ENCODE measurements around the gene GHRL. TPM values are rescaled to one million over a fixed set of nuclear protein-coding genes. Genes with fewer than 3 reads are reported as not detected.
"Not testable (repeated sequence)": the region's sequence is repeated elsewhere in the genome, so short reads cannot be mapped to it uniquely, and the experiment has no call there.

GHRL gene
- total RNA-seq, 1 donor from 2014 or later = not detected

DNA sequence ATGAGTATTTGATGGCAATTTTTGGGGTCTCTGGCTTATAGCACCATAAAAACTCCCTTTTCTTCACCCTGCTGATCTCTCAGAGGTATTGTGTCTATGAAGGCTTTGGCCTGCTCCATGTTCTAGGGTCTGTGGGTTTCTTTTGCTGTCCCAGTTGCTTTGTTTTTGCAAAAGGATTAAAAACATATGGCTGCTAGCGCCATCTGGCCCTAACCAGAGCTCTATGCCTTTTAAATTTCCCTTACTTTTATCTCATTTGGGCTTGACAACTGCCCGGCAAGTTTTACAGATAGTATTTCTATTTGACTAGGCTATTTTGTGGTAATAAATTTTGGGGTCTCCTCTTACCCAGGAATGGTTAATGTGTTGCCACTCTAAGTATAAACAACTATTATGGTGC, 6.4 kb upstream of the GHRL start:
- DNase-seq (ENCODE audit: low read depth, low spot score) = no peak

DNA sequence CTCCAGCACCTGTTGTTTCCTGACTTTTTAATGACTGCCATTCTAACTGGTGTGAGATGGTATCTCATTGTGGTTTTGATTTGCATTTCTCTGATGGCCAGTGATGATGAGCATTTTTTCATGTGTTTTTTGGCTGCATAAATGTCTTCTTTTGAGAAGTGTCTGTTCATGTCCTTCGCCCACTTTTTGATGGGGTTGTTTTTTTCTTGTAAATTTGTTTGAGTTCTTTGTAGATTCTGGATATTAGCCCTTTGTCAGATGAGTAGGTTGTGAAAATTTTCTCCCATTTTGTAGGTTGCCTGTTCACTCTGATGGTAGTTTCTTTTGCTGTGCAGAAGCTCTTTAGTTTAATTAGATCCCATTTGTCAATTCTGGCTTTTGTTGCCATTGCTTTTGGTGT, 5.3 kb upstream of the GHRL start:
- DNase-seq (ENCODE audit: low read depth, low spot score) = not testable (repeated sequence)

DNA sequence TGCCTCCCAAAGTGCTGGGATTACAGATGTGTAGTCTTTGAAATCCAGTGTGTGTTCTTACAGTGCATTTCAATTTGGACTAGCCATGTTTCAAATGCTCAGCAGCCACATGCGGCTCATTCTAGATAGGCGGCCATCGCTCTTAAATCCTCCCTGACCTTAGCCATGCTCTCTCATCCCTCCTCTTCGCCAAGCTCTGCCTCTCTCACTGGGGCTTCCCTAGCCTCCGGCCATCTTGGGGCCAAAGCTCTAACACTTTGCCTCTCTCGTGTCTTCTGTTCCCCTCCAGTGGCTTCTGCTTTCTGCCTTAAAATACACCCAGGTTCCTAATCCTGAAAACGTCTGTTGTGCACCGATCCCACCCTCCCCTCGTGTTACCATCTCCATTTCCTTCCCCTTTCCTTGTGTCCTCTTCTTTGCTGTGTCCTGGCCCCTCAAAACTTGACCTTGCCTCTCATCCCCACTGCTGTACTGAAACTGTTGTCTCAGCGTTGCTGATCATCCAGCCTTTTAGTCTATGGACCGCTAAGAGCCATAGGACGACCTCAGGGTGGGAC, 1.4 kb upstream of the GHRL start:
- DNase-seq (ENCODE audit: low read depth, low spot score) = no peak

DNA sequence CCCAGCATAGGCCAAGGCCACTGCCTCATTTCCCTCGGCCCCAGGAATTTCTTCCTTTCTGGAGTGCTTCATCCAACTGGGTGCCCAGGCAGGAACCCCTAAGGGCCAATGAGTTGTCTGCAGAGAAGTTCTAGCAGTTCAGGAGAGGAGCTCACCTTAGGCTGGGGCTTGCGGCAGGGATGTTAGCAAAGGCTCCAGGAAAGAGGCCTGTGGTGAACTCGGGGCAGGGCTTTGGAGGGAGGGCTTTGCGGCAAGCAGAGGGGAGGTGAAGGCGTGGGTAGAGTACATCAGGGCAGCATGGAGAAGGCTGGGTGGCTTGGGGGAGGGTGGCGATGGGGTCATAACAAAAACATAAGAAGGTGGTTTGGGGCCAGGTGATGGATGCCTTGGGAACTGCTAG, 1.1 kb downstream of the GHRL start:
- no peak for DNase-seq (ENCODE audit: low read depth, low spot score)

DNA sequence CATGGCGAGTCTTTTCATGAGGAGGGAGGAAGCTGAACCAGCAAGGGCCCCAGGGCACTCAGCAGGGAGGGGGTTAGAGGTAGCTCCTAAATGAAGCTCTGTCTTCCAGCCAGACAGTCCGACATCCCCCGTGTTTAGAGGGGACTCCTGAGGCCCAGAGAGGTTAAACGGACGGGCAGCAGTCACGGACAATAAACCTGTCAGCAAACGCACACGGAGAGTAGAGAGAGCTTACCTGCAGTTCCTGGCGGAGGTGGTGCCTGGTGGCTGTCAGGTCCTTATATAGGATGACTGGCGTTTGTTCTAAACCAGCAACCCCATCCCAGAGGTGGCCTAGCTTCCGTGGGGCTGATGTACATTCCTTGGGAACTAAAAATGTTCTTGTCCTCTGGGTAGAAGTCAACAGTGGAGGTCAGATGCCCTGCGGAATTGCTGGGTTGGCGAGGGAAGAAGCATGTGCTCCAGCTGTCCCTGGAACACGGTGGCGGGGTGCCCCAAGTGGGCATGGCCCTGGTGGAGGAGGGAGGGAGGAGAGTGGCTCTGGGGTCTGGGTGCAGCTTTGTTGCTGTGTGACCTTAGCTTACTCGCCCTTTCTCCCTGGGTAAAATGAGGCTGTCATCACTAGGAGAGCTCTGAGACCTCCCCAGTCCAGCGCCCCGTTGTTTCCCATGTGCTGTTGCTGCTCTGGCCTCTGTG, 2.1 kb downstream of the GHRL start:
- DNase-seq (ENCODE audit: low read depth, low spot score) = no peak

DNA sequence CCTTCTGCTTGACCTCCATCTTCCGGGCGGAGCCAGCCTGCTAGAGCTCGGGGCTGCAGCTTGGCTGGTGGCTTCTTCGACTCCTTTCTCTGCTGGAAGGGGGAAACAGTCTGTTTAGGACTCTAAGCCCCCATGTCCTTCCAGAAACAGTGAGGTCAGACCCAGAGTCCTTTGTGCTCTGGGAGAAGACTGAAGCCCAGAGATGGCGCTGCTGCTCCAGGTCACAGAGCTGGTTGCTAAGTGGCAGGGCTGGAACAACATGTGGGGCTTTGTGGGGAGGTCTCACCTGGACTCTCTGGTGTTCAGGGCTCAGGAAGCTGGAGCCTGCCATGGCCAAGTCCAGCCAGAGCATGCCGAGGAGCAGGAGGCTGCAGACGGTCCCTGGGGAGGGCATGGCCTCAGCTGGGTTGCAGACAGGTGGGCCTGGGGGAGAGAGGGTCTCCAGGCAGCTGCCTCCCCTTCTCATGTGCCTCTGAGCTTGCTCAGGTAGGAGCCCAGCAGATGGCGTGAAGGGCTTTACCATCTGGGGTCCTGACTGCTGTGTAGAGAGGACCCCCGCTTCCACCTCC, 2.9 kb downstream of the GHRL start:
- no peak for DNase-seq (ENCODE audit: low read depth, low spot score)

DNA sequence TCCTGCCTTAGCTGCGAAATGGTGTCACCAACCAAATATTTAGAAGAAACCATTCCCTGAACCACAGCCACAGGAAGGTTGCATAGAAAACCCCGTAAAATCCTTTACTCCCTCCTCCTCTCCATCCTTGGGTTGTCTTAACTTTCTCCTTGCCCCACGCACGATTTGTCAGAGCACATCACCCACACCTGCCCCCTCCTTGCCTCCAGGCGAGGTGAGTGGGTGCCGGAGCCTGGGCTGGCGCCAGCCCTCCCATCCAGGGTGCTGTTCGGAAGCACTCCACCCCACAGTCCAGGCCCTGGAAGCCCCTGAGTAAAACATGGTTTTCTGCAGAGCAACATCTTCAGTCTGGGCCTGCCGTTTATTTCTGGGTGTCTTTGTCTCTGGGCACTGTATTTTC, 3.7 kb downstream of the GHRL start:
- DNase-seq (ENCODE audit: low read depth, low spot score) = no peak

DNA sequence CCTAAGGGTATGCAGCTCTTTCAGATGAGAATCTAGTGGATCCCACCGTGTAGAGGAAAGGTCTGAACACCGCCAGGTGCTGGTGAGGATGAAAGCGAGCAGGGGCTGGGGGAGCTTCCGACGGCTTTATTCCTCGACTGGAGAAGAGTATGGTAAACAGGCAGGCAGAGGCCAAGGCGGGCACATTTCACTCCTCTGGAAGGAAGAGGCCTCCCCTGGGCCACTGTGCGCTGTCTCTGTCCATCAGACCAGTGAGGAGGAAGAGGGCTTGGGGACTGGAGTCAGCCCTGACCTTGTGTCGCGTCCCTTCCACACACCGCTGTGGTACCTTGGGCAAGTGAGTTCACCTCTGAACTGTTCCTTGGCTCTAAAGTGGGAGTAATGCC, 4.2 kb downstream of the GHRL start:
- DNase-seq (ENCODE audit: low read depth, low spot score) = no peak

DNA sequence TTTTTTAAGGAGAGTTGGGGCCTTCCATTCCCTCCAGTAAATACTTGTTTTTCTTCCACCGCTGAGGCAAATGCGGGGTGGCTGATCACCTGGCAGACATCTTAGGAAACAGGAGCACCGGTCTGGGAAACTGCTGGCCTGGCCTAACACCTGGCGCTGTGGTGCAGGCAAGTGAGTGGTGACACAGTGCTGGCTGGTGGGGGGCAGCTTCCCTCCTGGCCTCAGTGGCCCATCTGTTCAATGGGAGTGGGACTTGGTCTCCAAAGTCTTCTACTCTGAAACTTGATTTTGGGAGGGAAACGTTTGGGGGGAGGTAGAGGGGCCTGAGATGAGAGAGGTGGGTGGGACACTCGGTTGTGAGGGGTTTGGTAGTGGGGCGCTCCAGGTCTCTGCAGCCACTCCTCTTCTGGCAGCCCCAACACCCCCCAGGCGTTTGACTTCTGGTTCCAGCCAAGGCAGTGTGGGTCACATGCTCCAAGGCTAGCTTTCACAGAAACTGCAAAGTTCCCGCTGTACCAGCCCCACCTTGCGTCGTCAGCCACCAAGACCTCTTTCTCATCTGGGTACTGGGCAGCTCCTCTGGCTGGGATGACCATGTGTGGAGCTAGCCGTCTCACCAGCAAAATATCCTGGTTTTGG, 4.7 kb downstream of the GHRL start:
- DNase-seq (ENCODE audit: low read depth, low spot score) = no peak

DNA sequence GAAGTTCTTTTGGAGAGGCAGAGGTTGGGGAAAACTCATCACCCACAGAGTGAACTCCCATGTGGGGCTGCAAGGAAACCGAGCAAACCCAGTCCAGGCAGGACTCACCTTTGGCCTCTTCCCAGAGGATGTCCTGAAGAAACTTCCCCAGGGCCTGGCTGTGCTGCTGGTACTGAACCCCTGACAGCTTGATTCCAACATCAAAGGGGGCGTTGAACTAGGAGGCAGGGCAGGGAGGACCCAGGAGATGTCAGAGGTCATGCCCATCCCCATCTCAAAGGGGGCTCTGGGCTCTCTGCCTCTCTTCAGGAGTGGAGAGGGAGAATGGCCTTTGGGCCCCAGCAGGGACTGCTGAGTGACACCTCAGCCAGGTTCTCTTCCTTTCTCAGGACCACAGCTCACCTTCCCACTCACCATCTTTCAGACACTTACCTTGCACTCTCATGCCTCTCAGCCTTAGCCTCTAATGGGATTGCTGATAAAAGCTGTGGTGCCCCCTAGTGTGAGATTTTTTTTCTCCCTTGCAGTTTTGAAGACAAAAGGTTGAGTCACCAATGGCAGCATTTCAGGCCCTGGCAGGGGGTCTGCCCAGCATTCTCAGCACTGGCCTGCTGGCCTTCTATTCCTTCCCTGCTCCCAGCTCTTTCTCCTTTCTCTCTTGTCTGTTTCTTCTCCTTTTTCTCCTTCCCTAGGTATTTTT, 6.0 kb downstream of the GHRL start:
- DNase-seq (ENCODE audit: low read depth, low spot score) = peak; percentile 66

DNA sequence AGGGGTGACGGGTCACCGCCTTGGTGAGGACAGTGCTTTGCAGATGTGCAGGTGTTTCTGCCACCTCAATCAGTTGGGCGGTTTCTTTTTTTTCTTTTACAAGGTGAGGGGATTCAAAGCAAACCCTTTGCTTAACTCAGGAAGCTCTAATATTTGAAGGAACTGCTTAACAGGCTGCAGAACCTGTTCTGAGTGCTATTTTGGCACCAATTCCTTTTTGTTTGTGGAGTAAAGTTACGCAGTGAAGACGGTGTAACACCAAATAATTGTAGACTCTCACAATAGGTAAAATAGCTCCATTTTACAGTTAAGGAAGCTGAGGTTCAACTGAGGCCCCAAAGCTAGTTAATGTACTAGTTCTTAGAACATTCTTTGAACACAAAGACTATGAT, 6.6 kb downstream of the GHRL start:
- no peak for DNase-seq (ENCODE audit: low read depth, low spot score)

DNA sequence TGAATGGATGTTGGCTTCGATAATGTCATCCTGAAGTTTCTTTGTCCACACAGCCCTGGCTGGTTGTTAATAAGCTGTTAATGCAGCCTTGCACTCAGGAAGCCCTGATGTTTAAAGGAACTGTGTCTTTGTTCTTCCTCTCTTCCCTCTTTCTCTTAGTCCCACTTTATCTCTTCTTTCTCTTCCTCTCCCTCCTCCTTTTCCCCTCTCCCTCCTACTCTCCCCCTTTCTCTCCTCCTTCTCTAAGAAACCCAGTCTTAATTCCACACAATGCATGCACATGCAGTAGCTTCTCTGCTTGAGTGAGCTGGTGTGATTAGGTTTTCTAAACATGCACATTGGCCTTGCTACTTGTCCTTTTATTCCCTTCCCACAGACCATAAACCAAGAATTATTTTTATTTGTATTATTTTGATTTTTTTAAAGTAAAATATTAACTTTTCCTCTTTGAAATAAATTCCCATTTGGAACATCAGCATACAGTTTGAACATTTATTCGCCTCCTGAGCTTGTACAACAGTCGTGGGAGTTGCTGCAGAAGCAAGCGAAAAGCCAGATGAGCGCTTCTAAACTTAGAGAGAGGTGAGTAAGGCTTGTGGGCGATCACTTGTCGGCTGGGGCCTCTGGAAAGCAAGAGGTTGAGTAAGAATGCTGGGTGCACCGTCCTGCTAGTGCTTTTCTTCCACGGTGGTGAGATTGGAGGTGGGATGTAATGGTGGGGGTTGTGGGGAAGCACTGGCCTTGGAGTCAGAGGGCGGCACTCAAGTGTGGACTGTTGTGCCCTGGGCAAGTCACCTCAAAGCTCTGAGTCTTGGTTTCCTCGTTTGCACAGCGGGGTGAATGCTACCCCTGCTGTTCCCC, 7.2 kb downstream of the GHRL start:
- DNase-seq (ENCODE audit: low read depth, low spot score) = no peak

DNA sequence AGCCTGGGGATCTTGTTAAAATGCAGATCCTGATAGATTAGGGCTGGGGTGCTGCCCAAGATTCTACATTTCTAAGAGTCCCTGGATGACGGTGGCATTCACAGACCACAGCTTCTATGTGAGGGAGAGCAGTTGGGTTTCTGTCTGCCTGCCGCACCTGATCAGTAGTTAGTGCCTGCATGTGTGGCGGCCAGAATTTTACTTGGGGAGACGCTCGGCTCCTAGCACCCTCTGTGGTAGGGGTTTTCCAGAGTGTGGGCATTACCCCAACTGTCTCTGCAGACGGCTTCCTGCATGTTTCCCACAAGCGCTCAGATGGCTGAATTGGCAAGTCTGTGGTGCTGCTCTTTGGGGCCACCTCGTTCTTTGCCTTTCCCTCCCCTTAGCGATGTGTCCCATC, 8.3 kb downstream of the GHRL start:
- no peak for DNase-seq (ENCODE audit: low read depth, low spot score)

DNA sequence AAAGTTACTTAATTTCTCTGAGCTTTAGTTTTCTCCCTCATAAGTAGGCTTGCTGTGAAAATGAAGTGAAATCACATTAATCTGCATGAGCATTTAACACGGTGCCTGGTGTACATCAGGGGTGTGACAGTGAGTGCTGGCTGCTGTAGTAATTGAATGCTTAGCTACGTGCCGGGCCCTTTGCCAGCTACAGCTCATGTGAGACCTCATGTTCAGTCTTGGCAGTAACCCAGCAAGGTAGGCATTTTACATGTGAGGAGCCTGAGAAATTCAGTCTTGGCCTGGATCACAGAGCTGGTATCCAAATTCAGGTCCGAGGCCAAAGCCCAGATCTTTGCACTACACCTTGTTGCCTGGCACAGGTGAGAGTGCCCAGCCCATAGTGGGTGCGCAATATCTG, 9.1 kb downstream of the GHRL start:
- no peak for DNase-seq (ENCODE audit: low read depth, low spot score)

DNA sequence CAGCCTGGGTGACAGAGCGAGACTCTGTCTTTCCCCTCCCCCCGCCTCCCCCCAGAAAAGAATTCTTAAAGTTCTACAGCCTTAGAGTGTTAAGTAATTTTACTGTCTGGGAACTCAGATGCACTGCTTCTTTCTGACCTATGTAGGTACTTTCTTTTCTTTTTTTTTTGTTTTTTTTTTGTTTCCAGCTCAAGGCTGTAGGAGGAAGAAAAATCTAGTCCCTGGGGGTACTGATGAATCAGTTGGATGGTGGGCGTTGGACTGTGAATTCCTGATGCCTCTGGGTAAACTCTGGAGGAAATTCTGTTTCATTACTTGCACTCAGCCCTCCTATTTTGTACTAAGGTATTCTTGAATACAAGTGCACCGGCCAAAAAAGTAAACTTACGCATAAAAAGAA, 10.8 kb downstream of the GHRL start:
- DNase-seq (ENCODE audit: low read depth, low spot score) = no peak

DNA sequence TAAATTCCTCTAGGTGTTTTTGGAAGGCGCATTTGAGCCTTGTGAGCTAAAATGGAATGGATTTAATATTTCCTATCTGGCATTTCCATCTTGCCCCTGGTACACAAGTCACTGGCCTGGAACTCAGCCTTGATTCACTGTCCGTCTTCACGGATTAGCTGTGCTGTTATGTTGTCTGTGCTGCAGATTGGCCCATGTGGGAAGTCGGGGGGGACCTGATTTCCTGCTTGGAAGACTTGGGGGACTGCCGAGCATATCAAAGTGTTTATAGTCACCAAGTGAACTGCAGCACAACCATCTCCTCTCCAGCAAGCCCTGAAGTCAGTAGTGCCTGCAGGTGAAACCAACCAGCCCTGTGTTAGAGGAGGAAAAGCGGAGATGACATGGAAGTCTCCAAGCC, 12.2 kb downstream of the GHRL start:
- no peak for DNase-seq (ENCODE audit: low read depth, low spot score)

DNA sequence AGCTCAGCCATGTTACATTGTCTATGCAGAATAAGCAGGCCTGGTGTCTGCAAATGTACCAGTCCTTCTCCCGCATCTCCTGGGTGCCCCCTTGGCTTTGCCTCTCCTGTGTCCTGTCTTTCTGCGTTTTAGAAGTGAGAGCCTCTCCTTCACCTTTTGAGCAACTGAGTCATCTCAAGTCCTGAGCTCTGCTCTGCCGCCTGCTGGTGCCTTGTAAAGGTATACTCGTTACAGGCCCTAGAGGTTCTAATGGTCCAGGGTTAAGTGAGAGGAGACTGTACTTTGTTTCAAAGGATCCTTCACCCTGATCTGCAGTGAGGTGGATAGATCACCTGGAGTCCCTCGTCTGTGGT, 12.6 kb downstream of the GHRL start:
- no peak for DNase-seq (ENCODE audit: low read depth, low spot score)

DNA sequence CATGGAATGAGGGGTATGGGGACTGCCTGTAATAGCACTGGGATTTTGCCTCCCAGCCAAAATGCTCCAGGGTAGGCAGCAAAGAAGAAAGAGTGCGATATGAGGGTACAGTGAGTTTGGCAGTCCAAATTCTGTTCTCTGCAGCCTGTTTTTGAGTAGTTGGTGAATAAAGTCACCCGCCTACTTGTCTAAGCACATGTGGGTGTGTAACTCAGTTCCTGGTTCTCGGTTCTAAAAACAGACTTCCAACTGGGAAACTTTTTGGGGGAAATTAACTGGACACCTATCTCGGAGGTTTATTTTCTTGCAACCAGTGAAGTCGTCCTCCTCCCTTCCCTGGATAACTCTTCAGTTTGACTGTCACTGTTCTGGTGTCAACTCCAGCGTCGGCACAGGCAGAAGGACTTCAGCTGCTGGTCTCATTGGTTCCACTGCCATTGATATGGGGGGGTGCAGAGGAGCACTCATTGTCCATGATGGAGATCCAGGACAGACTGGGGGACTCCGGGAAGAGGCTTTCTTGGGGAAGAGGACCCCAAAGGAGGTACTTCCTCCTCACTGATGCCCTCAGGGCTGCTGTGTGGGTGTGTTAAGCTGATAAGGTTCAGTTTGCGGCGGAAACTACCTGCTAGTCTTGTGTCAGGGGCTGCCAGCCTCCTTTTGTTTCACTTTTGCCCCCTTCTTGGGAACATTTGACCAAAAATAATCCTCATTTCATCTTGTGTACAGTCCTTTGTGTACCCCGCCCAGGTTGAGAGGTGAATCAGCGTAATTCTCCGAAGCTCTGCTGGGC, 13.2 kb downstream of the GHRL start:
- DNase-seq (ENCODE audit: low read depth, low spot score) = no peak

DNA sequence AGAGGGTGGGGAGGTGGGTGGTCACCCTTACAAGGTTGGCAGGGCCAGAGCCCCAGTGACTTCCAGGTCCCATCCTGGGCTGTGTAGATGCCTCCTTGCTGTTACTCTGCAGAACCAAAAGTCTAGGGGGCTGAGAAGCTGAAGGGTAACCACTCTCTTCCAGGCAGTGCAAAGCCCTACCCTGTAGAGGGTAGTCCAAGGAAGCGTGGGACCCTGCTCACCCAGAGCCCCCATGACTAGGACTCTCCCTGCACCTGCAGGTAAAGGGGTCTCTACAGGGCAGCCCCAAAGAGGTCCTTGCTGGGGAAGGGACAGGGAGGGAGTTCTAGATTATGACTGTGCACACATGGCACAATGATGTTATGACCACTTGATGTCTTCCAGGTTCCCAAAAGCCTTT, 14.2 kb downstream of the GHRL start:
- no peak for DNase-seq (ENCODE audit: low read depth, low spot score)

DNA sequence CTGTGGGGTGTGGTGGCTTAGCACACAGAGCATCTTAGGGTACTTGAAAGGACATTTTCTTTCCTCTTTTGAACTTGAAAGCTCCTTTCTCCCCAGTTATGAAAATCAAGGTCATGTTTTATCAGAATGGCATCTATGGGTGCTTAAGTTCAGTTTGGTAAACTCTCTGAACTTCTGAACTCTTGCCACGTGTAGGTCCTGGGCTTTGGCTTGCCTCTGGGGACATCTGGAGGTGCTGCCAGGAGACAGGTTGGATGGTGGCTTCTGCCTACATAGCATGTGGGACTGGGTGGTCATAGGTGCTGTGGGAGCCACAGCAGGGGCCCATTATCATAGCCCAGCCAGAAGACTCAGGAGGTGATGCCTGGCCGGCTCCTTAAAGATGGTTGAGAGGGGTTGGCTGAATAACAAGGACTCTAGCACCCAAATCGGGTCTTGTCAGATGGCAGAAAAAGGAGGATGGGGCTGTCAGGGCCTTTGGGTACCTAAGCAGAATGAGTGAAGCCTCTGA, 15.6 kb downstream of the GHRL start:
- DNase-seq (ENCODE audit: low read depth, low spot score) = no peak
